K562 (cell line): ENCODE data around the gene AIF1. TPM values are rescaled to one million over a fixed set of nuclear protein-coding genes. Genes with fewer than 3 reads are reported as not detected.

ENCODE experiments used
- EP300 ChIP-seq: IDR thresholded peaks from 2 replicates; pipeline ENCODE4 v1.6.1; 2012; ENCODE audit warnings: low read length, improper control_type of control experiment
- IFI16 ChIP-seq: fragments of 250-450 bp; sonication (Bioruptor Pico); IDR thresholded peaks from 2 replicates; pipeline ENCODE4 v2.1.2; 2022; ENCODE audit warnings: mild to moderate bottlenecking, inconsistent platforms
- KDM4B ChIP-seq, 2 experiments: fragments of 450-650 bp in 1 of 2; sonication (generic) in 1 of 2; IDR thresholded peaks; 2 replicates each; pipeline ENCODE4 v1.6.1; 2016 to 2017; ENCODE audit warnings: borderline replicate concordance in 2 of 2, antibody characterized with exemption in 1 of 2, low read depth in 1 of 2, mild to moderate bottlenecking in 1 of 2
- MCM7 ChIP-seq, 2 experiments: fragments of 450-650 bp; IDR thresholded peaks; 2 replicates each; pipeline ENCODE4 v1.6.1; 2016 to 2018
- NONO ChIP-seq, 2 experiments: fragments of 200-400 bp in 1 of 2; fragments of 450-650 bp in 1 of 2; formaldehyde crosslinking in 1 of 2; IDR thresholded peaks; 2 replicates each; pipeline ENCODE4 v1.6.1; 2017; ENCODE audit warnings: low read depth in 2 of 2, mild to moderate bottlenecking in 2 of 2, moderate library complexity in 2 of 2, low read length in 1 of 2
- NR4A1 ChIP-seq, 2 experiments: fragments of 250-450 bp in 1 of 2; fragments of 450-650 bp in 1 of 2; sonication (Bioruptor Pico) in 1 of 2; IDR thresholded peaks; 2 replicates each; pipeline versions ENCODE4 v1.4.0 to v1.6.1; 2016 to 2020; ENCODE audit warnings: mild to moderate bottlenecking in 2 of 2, missing compliant biosample characterization in 1 of 2, missing genetic modification characterization in 1 of 2, moderate library complexity in 1 of 2
- POLR2G ChIP-seq: fragments of 200-400 bp; formaldehyde crosslinking; IDR thresholded peaks from 2 replicates; pipeline ENCODE4 v1.6.1; 2017; ENCODE audit warnings: low read depth, mild to moderate bottlenecking, antibody characterized with exemption, low read length, moderate library complexity
- RBM17 ChIP-seq: fragments of 200-400 bp; formaldehyde crosslinking; IDR thresholded peaks from 2 replicates; pipeline ENCODE4 v1.6.1; 2017; ENCODE audit warnings: low read depth, mild to moderate bottlenecking, low read length, borderline replicate concordance
- RNF2 ChIP-seq: sonication (generic); IDR thresholded peaks from 2 replicates; pipeline ENCODE4 v1.6.1; 2016
- TAF7 ChIP-seq: fragments of 450-650 bp; IDR thresholded peaks from 2 replicates; pipeline ENCODE4 v1.6.1; 2016; ENCODE audit warnings: missing genetic modification characterization, missing compliant biosample characterization
- TEAD2 ChIP-seq: fragments of 450-650 bp; IDR thresholded peaks from 2 replicates; pipeline ENCODE4 v1.6.1; 2016; ENCODE audit warnings: missing genetic modification characterization, control low read depth, missing compliant biosample characterization
- TRIM24 ChIP-seq, 2 experiments: fragments of 450-650 bp; IDR thresholded peaks; 2 replicates each; pipeline ENCODE4 v1.6.1; 2016
- ZC3H11A ChIP-seq: IDR thresholded peaks from 2 replicates; pipeline ENCODE4 v1.6.1; 2012; ENCODE audit warnings: low read depth, low read length, improper control_type of control experiment
- ZNF224 ChIP-seq: sonication (generic); formaldehyde crosslinking; IDR thresholded peaks from 2 replicates; pipeline ENCODE4 v1.8.0; 2022; ENCODE audit warnings: mild to moderate bottlenecking, missing genetic modification reagents
- ZNF583 ChIP-seq: fragments of 250-450 bp; sonication (Bioruptor Pico); IDR thresholded peaks from 2 replicates; pipeline ENCODE4 v1.4.0; 2020
- polyA plus RNA-seq, 8 experiments: library from polyadenylated mRNA; depleted of rRNA in 4 of 8; stranded (reverse) in 5 of 8; unstranded in 3 of 8; fragments of >200 nt; fragmentation: Nextera tagmentation in 2 of 8; fragmentation: Illumina TruSeq in 1 of 8; extraction: Ambion mirVana in 2 of 8; extraction: Trizol in 1 of 8; gene quantifications; 2 replicates each; pipeline versions ENCODE4 v1.2.1 to v1.2.3, GENCODE V29; 2011 to 2014; ENCODE audit warnings: inconsistent platforms in 1 of 8, missing spikeins in 1 of 8
- total RNA-seq, 7 experiments: library from RNA; depleted of rRNA in 6 of 7; stranded (reverse); fragments of >200 nt in 6 of 7; fragmentation: Illumina TruSeq in 2 of 7; extraction: Trizol in 2 of 7; gene quantifications; 2 replicates each; pipeline versions ENCODE4 v1.2.1 to v1.2.3, GENCODE V29; 2011 to 2021; ENCODE audit warnings: low replicate concordance in 1 of 7
- TF ChIP-seq, protein P1 (sequence below), 2 experiments: fragments of 450-650 bp; conservative IDR thresholded peaks; 2 replicates each; pipeline ENCODE4 v1.6.1; 2017; ENCODE audit warnings: mild to moderate bottlenecking in 2 of 2, moderate library complexity in 2 of 2

AIF1 gene
- total and polyA plus RNA-seq, 9 of the 15 experiments (the other 6 are each of a cell fraction or from before 2014, with no cell fraction given): 9.4 to 33.4 (median 19.4) TPM

- TF ChIP-seq ZNF583 (CRISPR knock-in tag) (0 out of 2 replicates have a peak, but pooled peaks have one; percentile 17), TRIM24 (IDR thresholded peaks at IDR 0.05) (no peak), ZC3H11A (no peak), EP300 (no peak; the same call in 1 of the 2 replicates), MCM7 (IDR thresholded peaks at IDR 0.05) (peak in 1 of 2 experiments; percentile 87; a peak in 1 of 4 replicates), POLR2G (peak; percentile 66), NR4A1 (CRISPR knock-in tag; IDR thresholded peaks at IDR 0.05) (peak; percentile 89), NR4A1 (tag; IDR thresholded peaks at IDR 0.05) (peak; percentile 59; the same call in 1 of the 2 replicates), TAF7 (tag) (peak; percentile 86), NONO (IDR thresholded peaks at IDR 0.05; ENCODE audit: low read depth in 2 of 2, low read length in 1 of 2) (no peak), RNF2 (no peak), TEAD2 (tag) (no peak), IFI16 (CRISPR knock-in tag) (no peak), ZNF224 (CRISPR knock-in tag) (peak; percentile 74; the same call in 1 of the 2 replicates), RBM17 (no peak), KDM4B (IDR thresholded peaks at IDR 0.05; ENCODE audit: borderline replicate concordance in 2 of 2, low read depth in 1 of 2) (no peak)
- TF ChIP-seq, protein P1, sequence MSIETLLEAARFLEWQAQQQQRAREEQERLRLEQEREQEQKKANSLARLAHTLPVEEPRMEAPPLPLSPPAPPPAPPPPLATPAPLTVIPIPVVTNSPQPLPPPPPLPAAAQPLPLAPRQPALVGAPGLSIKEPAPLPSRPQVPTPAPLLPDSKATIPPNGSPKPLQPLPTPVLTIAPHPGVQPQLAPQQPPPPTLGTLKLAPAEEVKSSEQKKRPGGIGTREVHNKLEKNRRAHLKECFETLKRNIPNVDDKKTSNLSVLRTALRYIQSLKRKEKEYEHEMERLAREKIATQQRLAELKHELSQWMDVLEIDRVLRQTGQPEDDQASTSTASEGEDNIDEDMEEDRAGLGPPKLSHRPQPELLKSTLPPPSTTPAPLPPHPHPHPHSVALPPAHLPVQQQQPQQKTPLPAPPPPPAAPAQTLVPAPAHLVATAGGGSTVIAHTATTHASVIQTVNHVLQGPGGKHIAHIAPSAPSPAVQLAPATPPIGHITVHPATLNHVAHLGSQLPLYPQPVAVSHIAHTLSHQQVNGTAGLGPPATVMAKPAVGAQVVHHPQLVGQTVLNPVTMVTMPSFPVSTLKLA (conservative IDR thresholded peaks at IDR 0.05): no peak
These were observed 38.1 kb downstream of the AIF1 start (continued) for GRCh38 chr6:31652925-31653724.
